DMS114 treated with DMSO at 0.1 percent for 48 hours (cell line): Measurements from ENCODE around the gene GCSAM.

Experiments
- DNase-seq: peaks from one replicate; lab custom pipeline; 2025; ENCODE audit not compliant: unreplicated experiment; lab: John Stamatoyannopoulos, UW

GCSAM gene

GRCh38 chr3:112109322-112109721 lies 23.7 kb downstream of the GCSAM start:
- no peak for DNase-seq

GRCh38 chr3:112104774-112105173 lies 28.3 kb downstream of the GCSAM start:
- DNase-seq = no peak

- DNase-seq = no peak
These were observed 31.1 kb downstream of the GCSAM start for GRCh38 chr3:112101916-112102315.

GRCh38 chr3:112097378-112097777 lies 35.7 kb downstream of the GCSAM start:
- DNase-seq = no peak

GRCh38 chr3:112096176-112096575 lies 36.9 kb downstream of the GCSAM start:
- no peak for DNase-seq

- no peak for DNase-seq
These were observed 37.3 kb downstream of the GCSAM start for GRCh38 chr3:112095731-112096130.

GRCh38 chr3:112093180-112093522 lies 39.9 kb downstream of the GCSAM start:
- no peak for DNase-seq

- DNase-seq = no peak
These were observed 40.4 kb downstream of the GCSAM start for GRCh38 chr3:112092496-112093179.

- no peak for DNase-seq
These were observed 42.0 kb downstream of the GCSAM start for GRCh38 chr3:112090887-112091586.

GRCh38 chr3:112089956-112090886 lies 42.8 kb downstream of the GCSAM start:
- DNase-seq = no peak

- no peak for DNase-seq
These were observed 44.1 kb downstream of the GCSAM start for GRCh38 chr3:112088944-112089343.

GRCh38 chr3:112087746-112088145 lies 45.3 kb downstream of the GCSAM start:
- DNase-seq = no peak

- DNase-seq = no peak
These were observed 46.0 kb downstream of the GCSAM start for GRCh38 chr3:112086875-112087524.

GRCh38 chr3:112086076-112086854 lies 46.8 kb downstream of the GCSAM start, which contains the start of gene C3orf52:
TSS of gene C3orf52 (plus strand) at chr3:112086389. CDS start at chr3:112086408, 19 bp downstream.
- DNase-seq = peak; percentile 21

GRCh38 chr3:112085735-112086075 lies 47.3 kb downstream of the GCSAM start:
- DNase-seq = no peak

GRCh38 chr3:112084980-112085705 lies 47.9 kb downstream of the GCSAM start:
- no peak for DNase-seq

GRCh38 chr3:112083239-112083638 lies 49.8 kb downstream of the GCSAM start:
- DNase-seq = no peak

GRCh38 chr3:112078125-112079083 lies 54.6 kb downstream of the GCSAM start:
- DNase-seq = no peak
